ENCODE measurements around the gene TIMD4.
A peak's percentile ranks its signal among the peaks of the same experiment; 100 is the strongest.

The TIMD4 gene

DNA sequence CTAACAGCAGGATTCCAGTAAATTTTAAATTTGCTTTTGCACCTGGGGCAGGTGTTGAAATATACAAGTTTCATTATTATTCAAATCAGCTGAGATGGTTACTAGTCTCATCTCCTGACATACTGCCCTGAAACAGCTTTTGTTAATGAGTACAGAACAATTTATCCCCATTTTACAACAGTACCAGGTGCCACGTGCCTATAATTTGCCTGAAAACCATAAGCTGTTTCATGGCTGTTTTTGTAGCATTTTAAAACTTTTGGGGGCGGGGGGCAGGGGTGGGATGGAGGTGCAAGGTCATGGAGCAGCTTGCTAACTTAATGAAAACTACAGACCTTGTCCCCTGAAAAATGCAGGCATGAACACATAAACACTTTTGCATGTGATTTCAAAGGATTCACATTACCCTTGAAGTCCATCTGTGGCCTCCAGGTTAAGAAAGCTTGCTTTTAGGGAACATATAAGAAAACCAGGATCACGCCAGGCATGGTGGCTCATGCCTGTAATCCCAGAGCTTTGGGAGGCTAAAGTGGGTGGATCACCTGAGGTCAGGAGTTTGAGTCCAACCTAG, 42.1 kb downstream of the TIMD4 start:
- no peak for DNase-seq

DNA sequence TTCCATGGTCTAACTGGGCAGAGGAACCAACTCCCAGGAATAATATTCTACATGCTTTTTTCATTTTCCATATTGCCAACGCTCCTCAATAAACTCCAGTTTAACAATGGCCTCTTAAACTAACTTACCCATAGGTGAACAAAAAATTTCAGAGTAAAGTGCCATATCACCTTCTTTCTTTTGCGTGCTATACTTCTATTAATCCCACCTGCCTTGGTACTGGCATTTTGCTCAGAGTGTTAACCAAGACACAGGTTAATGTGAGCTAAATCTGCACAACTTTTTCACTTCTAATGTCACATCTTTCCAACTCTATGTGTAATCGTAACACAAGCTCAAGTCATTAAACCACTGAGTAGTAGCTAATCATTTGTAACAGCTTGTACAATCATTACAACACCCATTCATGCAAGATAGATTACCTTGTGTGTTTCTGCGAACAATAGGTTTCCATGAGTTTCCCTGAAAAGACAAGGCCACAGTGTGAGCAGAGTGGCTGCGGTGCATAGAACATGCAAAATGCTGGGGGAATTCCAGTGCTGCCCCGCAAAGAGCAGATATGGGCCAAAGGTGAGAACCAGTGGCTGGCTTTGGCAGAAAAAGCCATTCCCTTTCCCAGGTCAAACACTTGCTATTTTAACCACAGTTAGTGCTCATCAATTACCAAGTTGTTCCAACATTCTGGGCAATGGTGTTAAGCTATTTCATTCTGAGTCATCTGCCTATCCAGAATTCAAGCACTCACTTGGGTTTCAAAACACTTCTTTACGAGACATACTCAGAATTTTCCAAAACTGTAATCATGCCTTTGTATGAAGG, 42.8 kb downstream of the TIMD4 start:
- peak in 1 of 14 donors; percentile 31 for DNase-seq

DNA sequence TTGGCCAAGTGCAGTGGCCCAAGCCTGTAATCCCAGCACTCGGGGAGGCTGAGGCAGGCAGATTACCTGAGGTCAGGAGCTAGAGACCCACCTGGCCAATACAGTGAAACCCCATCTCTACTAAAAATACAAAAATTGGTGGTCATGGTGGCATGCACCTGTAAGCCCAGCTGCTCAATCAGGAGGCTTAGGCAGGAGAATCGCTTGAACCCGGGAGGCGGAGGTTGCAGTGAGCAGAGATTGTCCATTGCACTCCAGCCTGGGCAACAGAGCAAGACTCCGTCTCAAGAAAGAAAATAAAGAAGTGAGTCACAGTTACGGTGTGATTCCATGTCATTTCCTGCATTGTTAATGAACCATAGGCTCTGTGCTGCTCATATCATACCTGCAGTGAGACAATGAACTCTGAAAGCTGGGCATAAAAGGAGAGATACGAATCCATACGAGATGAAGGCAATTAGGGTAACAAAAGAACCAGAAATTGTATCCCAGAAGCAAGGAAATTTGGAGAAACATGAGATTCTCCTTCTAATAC, 44.6 kb downstream of the TIMD4 start:
- DNase-seq = no peak

DNA sequence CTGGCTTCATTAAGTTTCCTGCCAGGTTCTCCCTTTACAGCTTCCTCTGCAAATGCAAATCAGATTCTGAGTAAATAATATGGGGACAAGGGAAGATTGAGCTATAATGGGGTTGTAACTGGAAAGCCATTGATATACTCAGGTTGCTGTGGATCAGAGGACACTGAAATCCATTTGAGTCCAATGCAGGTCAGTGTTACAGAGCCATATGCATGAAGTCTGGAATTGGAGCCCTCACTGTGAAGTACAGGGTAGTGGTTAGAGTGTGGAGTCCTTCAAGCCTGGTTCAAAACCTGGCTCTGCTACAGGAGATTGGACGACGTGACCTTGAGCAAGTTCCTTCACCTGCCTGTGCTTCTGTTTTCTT, 48.7 kb downstream of the TIMD4 start:
- DNase-seq = no peak

DNA sequence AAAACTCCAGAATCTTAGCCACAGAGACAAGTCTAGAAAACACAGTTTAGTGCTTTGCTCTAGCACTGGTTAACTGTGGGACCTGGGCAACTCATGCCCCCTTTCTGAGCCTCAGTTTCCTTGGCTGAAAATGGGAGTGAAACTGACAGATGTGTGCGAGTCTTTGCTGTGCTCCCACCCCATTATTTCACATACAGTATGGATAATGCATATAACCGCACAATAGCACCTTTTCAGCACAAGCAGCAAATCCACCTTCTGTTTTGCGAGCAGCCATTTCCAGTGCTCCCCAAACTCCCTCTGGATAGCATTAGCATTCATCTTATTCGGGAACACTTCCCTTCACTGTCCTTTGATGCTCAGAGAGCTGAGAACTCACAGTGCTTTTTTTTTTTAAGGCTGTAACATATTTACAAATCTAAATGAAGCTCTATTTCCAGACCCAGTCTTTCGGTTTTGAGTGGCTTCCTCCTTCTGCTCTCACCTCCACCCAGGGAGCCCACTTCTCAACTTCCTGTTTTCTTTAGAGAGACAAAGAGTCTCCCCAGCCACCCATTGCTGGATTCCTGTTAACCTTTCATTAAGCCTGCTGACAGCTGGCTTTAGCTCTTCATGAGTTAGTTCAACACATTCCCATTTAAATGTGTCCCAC, 49.2 kb downstream of the TIMD4 start:
- peak in 1 of 14 donors; percentile 3 for DNase-seq

DNA sequence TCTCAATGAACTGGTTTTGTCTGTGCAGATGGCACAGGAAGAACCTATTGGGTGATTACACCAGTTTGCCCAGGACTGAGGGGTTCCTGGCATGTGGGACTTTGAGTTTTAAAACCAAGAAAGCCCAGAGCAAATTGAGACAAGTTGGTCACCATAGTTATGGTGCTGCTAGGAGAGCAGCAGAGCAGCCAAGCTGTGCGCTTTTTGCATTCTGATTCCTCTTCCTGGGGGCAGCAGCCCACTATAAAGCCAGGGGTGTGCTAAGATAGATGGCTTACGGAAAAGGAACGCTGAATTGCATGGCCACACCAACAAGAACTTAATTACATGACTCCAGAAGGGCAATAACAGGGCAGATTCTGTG, 49.7 kb downstream of the TIMD4 start:
- DNase-seq = no peak

DNA sequence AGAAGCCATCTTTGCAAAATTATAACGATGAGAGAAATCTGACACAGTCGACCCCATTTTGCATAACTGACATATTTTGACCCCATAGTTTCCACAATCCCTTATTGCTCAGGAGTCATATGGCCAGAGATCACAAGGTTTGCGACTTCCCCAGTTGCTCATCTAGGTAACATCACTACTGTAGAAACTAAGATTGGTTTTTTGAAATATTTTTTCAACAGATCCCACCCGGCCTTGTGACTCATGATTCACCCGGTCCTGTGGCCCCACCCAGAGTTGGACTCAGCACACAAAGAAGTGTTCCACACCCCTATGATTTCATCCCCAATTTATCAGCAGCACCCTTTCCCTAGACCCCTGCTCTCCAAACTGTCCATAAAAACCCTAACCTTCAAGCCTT, 50.2 kb downstream of the TIMD4 start:
- no peak for DNase-seq

DNA sequence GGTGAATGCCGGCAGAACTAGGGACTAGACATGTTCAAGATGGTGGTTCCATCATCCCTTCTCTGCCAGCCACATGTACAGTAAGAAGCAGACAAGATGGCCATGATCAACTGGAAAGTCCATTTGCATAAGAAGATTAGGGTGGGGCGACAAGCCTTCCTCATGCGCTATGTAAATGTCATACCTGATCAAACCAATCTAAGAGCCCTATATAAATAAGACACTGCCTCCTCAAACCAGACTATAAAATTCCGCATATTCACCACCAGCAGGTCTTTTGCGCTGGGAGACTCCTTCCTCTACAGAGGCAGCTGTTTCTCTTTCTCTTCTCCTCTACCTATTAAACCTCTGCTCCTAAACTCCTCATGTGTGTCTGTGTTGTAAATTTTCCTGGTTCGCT, 53.8 kb downstream of the TIMD4 start:
- DNase-seq = no peak

DNA sequence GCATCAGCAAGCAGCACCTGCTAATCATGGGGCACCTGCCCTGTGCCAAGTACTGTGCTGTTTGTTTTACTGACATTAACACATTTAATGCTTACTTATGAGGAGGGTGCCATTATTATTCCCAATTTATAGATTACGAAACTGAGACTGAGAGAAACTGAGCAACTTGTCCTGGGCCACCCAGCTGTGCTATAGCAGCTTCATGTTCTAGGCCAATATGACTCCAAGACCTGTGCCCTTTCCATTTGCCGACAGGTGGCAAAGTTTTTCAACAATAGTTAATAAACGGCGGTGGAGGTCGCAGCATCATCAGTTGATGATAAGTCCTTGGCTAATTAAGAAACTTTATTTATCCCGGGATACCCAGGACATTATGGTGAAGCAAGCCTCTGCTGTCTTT, 55.4 kb downstream of the TIMD4 start:
- DNase-seq = no peak

DNA sequence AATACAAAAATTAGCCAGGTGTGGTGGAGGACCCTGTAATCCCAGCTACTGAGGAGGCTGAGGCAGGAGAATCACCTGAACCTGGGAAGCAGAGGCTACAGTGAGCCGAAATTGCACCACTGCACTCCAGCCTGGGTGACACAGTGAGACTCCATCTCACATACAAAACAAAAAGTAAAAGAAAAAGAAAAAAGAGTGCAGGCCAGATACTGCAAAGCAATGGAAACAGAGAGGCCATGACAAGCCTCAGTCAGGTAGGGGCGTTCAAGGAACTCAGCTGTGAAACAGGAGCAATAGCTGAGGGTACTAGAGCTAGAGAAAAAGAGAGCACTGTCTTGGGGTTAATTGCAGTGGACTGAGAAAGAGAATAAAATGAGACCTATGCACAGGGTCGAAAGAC, 56.2 kb downstream of the TIMD4 start:
- no peak for DNase-seq

DNA sequence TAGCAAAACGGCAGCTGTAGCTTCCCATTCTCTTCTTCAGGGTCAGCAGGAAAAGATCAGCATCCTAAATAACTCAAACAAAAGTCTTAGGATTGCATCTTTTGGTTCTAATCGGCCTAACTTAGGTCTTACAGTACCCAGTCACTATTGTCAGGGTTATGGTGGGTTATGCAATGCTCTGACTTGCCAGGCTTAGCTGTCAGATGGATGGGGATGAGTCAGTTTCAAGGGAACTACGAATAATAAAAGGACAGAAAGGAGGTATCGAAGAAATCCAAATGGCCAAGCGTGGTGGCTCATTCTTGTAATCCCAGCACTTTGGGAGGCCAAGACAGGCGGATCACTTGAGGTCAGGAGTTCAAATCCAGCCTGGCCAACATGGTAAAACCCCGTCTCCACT, 66.5 kb downstream of the TIMD4 start:
- DNase-seq = no peak

DNA sequence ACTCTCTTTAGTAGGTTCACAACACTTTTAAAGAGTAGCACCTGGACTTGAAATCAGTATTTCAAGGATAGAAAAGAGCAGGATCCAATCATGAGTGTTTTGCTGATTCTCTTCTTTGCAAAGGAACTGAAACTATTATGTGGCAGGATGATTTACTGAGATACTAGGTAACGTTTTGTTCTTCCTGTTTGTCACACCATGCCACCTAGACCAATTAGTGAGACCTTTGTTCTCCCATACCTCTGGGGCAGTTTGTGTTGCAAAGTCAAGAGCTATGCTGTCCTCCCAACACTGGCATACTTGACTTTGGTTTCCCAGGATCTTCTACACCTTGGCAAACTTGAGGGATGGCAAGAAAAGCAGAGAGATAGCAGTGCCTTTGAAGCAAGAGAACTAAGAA, 69.5 kb downstream of the TIMD4 start:
- no peak for DNase-seq

DNA sequence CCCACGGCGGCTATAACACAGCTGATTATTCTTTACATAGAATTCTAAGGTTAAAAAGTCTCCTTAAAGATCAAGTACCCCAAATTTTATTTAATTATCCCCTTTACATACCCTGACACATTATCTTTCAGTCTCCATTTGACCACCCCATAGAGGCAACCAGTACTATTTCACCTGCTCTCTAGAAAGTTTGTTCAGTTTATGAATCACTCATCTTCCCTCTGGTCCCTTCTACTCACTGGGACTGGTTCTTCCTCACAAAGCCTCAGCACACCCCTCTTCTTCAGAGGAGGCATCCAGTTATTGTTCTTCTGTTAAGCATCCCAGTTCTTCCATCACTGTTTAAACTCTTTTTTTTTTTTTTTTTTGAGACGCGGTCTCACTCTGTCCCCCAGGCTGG, 70.2 kb downstream of the TIMD4 start:
- no peak for DNase-seq

DNA sequence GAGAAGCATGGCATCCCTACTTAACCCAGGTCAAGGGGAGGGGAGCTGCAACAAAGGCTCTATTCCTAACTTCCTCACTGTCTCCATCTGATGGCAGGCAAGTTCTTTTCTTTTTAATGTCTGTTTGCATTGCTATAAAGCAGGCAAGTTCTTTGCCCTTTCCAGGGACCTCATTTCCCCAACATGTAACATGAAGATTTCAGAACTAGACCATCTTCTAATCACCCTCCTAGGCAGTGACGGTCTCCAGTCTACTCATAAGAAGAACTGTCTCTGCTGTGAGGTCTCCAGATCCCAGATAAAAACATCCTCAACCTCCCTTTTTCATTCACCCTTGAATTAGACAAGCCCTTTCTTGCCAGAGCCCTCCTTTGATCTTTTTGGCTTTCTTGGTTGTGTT, 70.8 kb downstream of the TIMD4 start:
- no peak for DNase-seq

DNA sequence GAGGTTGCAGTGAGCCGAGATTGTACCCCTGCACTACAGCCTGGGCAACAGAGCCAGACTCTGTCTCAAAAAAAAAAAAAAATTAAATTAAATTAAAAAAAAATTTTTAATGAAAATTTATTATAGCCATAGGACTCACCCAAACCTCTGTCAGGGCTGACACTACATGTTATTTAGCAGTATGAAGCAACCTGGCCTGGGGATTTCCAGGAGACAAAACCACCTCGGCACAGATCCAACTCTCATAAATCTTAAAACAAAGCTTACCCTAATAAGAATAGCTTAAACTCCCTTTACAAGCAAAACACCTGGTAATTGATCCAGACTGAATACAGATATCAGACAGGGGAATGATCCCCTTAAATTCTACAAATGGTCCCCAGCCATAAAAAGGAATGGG, 74.5 kb downstream of the TIMD4 start:
- no peak for DNase-seq

DNA sequence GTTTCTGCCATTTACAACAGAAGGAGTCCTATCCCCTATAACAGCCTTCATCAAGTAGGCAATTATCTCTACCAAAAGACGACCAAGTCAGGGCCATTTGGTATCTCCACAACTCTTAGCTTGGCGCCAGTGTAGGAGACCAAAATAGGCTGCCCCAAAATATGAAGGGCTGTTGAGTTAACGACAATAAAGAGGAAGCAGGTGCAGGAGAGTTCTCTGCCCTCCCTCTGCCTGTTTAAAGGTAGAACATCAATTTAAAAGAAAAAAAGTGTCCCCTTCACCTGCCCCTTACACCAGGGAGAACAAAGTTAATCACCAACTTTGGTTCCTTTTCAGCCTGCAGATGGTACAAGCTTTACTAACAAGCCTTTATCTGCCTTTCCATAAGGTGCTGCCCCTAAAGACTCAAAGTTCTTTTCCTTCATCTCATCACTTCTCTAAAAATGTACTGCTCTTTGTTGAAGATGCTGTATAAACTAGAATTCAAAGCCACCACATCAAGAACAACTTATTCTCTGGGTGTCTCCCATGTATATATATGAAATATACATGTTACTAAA, 79.6 kb downstream of the TIMD4 start:
- no peak for DNase-seq

DNA sequence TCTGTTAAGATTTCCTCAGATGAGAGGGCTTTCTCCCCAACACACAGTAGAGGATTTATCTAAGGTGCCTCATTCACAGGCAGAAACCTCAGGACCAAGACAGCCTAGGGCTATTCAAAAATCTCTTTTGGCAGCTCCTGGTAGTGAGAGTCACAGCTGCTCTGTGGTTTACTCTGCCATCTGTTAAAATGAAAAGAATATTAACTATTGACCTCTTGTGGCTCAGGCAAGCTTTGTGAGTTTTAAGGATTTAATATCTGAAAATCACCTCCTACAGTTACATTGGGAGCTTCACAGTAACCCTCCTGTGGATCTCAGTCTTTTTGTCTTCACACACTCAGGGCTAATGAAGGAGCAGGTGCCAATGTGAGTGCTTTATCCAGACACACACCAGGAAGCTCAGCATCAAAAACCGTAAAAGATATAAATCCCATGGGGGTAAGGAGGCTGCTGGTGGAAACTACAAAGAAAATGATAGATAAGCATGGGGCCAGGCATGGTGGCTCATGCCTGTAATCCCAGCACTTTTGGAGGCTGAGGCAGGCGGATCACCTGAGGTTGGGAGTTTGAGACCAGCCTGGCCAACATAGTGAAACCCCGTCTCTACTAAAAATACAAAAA, 83.3 kb downstream of the TIMD4 start:
- no peak for DNase-seq

DNA sequence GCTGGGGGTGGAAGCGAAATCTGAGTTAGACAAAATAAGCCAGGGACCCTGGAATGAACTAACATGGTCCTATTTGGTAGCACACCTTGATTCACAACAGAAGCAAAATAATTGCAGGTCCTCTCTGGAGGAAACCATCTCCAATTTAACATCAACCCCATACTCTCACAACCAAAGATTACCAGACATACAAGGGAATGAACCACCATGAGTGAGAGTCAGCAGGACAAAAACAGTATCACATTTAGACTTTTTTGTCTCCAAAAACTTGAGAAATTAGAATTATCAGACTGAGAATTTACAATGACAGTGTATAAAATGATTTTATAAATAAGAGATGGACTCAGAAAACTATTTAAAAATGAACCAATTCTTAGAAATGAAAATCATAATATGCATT, 91.8 kb downstream of the TIMD4 start:
- no peak for DNase-seq

DNA sequence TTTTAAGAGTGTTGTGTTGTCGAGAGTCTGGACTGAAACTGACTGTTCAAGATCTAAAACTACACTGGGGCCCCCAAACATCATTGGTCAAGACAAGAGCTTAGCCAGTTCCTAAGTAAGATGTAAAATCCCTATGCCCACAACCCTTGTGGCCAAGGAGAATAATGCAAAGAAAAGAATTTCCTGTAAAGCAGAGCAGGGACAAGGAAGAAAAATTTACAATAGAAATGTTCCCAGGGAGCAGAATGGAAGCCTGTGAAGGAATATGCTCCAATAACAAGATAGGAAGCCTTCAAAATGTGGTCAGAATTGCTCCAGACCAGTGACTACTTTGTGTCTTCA, 92.6 kb downstream of the TIMD4 start:
- no peak for DNase-seq

Measured in C1 segment of cervical spinal cord (tissue), 14 donors.